Naive B cell (primary cell): ENCODE data around the gene GTF2E1. TPM values are rescaled to one million over a fixed set of nuclear protein-coding genes. Genes with fewer than 3 reads are reported as not detected.
"Not testable (repeated sequence)": the region's sequence is repeated elsewhere in the genome, so short reads cannot be mapped to it uniquely, and the experiment has no call there.

Experiments
- ATAC-seq, 2 donors: fragments of 150-1000 bp; cut with Tn5 transposase; 2 replicates each; pipeline ENCODE4 v1.10.0; 2021; ENCODE audit warnings: low read depth in 2 of 2, mild to moderate bottlenecking in 2 of 2, moderate library complexity in 2 of 2
- DNase-seq: peaks from one replicate; pipeline ENCODE4 v3.0.0; 2022
- H3K27ac Mint-ChIP-seq, 6 donors: one replicate each; pipeline ENCODE4 v1.8.0; 2020 to 2022; ENCODE audit warnings: mild to moderate bottlenecking in 6 of 6, mixed read lengths in 6 of 6, moderate library complexity in 5 of 6, inconsistent platforms in 2 of 6
- H3K27me3 Mint-ChIP-seq, 3 donors: one replicate each; pipeline ENCODE4 v1.8.0; 2021 to 2022; ENCODE audit warnings: mixed read lengths in 3 of 3, mild to moderate bottlenecking in 1 of 3
- H3K36me3 Mint-ChIP-seq, 2 donors: one replicate each; pipeline ENCODE4 v1.8.0; 2020 to 2022; ENCODE audit warnings: mixed read lengths in 2 of 2, inconsistent platforms in 1 of 2, mild to moderate bottlenecking in 1 of 2
- H3K4me1 Mint-ChIP-seq, 3 donors: one replicate each; pipeline ENCODE4 v1.8.0; 2020 to 2022; ENCODE audit warnings: mixed read lengths in 3 of 3, inconsistent platforms in 1 of 3, mild to moderate bottlenecking in 1 of 3, moderate library complexity in 1 of 3
- H3K4me3 Mint-ChIP-seq, 8 donors: one replicate each; pipeline ENCODE4 v1.8.0; 2020 to 2022; ENCODE audit warnings: mild to moderate bottlenecking in 8 of 8, mixed read lengths in 8 of 8, moderate library complexity in 8 of 8, inconsistent platforms in 2 of 8
- H3K9me3 Mint-ChIP-seq, 7 donors: one replicate each; pipeline ENCODE4 v1.8.0; 2020 to 2022; ENCODE audit warnings: mixed read lengths in 7 of 7, mild to moderate bottlenecking in 5 of 7, inconsistent platforms in 2 of 7, moderate library complexity in 1 of 7
- polyA plus RNA-seq, 6 donors: library from polyadenylated mRNA; unstranded; fragments of 300-500 nt; fragmentation: Illumina TruSeq; gene quantifications; one replicate each; pipeline ENCODE4 v1.2.3, GENCODE V29; 2021; ENCODE audit warnings: low read depth in 6 of 6

Gene GTF2E1
- polyA plus RNA-seq, 6 donors from 2014 or later: 10.2 to 21.1 (median 14.1) TPM

- H3K9me3 Mint-ChIP-seq: peaks cover 0 to 5% (median 0%) of the 10 kb centered on the region in 7 donors
- H3K27ac Mint-ChIP-seq: peak overlapping the region; percentile 6 to 99 (median 83)
- ATAC-seq (no peak), DNase-seq (no peak)
- no peaks in the 10 kb centered on the region for H3K27me3 Mint-ChIP-seq
- H3K4me1 Mint-ChIP-seq: peaks cover 33 to 43% (median 40%) of the 10 kb centered on the region in 3 donors
- peak overlapping the region; percentile 38 to 99 (median 96) for H3K4me3 Mint-ChIP-seq
- peaks cover 0 to 8% of the 10 kb centered on the region in 2 donors for H3K36me3 Mint-ChIP-seq
Measured at GRCh38 chr3:120741320-120741719, 1.2 kb upstream of the GTF2E1 start.

DNA sequence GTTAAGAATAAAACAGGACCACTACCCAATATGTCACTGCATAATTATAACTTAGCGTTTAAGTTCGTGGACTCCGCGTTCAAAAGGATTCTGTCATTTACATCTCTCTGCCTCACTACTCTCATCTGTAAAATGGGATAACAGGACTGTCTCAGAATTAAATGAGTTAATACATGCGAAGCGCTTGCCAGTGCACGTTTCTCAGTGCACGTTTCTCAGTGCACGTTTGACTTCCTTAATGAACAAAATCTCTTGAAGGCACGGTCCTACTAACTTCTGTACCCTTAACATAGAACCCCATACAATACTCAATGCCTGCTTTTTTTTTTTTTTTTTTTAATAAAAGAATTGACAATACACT lies 727 bp upstream of the GTF2E1 start:
- ATAC-seq: peak; percentile 23
- no peaks in the 10 kb centered on the region for H3K27me3 Mint-ChIP-seq
- H3K4me1 Mint-ChIP-seq: peaks cover 33 to 47% (median 42%) of the 10 kb centered on the region in 3 donors

GRCh38 chr3:120742849-120743365 lies 363 bp downstream of the GTF2E1 start:
- H3K9me3 Mint-ChIP-seq: no peaks in the 10 kb centered on the region
- H3K4me1 Mint-ChIP-seq: peaks cover 30 to 47% (median 42%) of the 10 kb centered on the region in 3 donors
- ATAC-seq (peak; percentile 3 to 9), DNase-seq (no peak)
- H3K27me3 Mint-ChIP-seq: no peaks in the 10 kb centered on the region
- peak overlapping the region; percentile 96 to 99 (median 99) for H3K27ac Mint-ChIP-seq
- H3K36me3 Mint-ChIP-seq: no peaks in the 10 kb centered on the region
- peak overlapping the region; percentile 82 to 99 (median 96) for H3K4me3 Mint-ChIP-seq

More for the DNA sequence above, 727 bp upstream of the GTF2E1 start:
- Mint-ChIP-seq H3K27ac (peak overlapping the region; percentile 96 to 99 (median 99)), H3K36me3 (peaks cover 0 to 7% of the 10 kb centered on the region in 2 donors), H3K4me3 (peak overlapping the region; percentile 82 to 99 (median 96)), H3K9me3 (peaks cover 0 to 4% (median 0%) of the 10 kb centered on the region in 7 donors)
- no peak for DNase-seq

DNA sequence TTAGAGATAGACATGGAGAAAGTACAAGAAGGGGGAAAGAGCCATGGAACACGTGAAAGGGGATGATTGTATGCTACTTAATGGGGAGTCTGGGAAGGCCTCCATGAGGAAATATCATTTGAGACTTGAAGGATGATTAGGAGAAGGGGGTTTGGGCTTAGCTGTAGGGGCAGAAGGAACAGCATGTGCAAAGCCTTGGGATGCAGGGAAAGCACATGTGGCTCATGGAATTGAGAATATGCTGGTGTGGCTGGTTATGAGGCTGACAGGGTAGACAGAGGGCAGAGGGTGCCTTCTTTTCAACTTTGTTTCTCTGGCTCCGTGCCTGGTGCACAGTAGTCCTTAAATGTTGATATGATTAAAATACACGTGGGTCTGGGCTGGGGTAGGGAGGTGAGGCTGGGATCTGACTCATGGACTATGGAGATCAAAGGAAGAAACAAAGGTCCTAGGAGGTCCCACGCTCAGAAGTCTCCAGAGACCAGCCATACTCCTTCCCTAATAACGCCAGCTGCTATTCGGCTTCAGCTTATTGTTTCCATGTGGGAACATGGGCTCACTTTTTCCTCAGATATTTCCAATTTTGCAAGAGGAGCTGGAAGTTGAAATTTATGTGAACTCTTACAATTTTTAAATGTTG lies 1.1 kb downstream of the GTF2E1 start:
- Mint-ChIP-seq H3K4me1 (peaks cover 30 to 47% (median 42%) of the 10 kb centered on the region in 3 donors), H3K36me3 (no peaks in the 10 kb centered on the region), H3K27me3 (no peaks in the 10 kb centered on the region), H3K4me3 (peak overlapping the region; percentile 82 to 99 (median 96)), H3K27ac (peak overlapping the region in 5 of 6 donors; percentile 50 to 99 (median 99)), H3K9me3 (no peaks in the 10 kb centered on the region)
- DNase-seq (no peak), ATAC-seq (no peak)

DNA sequence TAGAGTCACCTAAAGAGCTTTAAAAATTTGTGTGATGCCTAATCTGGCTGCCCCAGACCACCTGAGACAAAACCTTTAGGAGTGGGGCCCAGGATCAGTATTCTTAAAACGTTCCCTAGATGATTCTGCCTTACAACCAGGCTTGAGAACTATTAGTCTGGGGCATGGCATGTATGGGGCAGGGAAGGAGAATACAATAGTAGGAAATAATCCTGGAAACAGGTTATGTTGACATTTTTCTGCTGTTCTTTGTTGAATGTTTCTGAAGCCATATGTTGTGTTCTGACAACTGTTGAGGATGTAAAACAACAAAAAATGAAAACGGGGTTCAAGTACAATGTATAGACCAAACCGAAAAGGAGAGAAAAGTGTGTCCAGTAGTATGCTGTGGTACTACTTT lies 2.9 kb downstream of the GTF2E1 start:
- DNase-seq (no peak), ATAC-seq (no peak)
- Mint-ChIP-seq H3K4me1 (peaks cover 30 to 52% (median 50%) of the 10 kb centered on the region in 3 donors), H3K27me3 (no peaks in the 10 kb centered on the region), H3K4me3 (peak overlapping the region in 1 of 8 donors; percentile 96), H3K27ac (no peak overlapping the region), H3K36me3 (peaks cover 0 to 2% of the 10 kb centered on the region in 2 donors), H3K9me3 (peaks cover 0 to 2% (median 0%) of the 10 kb centered on the region in 7 donors)

- H3K27ac Mint-ChIP-seq: peak overlapping the region in 1 of 6 donors; percentile 27
- H3K36me3 Mint-ChIP-seq: peaks cover 8 to 12% of the 10 kb centered on the region in 2 donors
- no peaks in the 10 kb centered on the region for H3K27me3 Mint-ChIP-seq
- ATAC-seq: no peak
- peaks cover 15 to 39% (median 21%) of the 10 kb centered on the region in 3 donors for H3K4me1 Mint-ChIP-seq
- DNase-seq: no peak
- H3K9me3 Mint-ChIP-seq: peaks cover 0 to 2% (median 0%) of the 10 kb centered on the region in 7 donors
- no peak overlapping the region for H3K4me3 Mint-ChIP-seq
Measured at GRCh38 chr3:120749843-120750242, 7.3 kb downstream of the GTF2E1 start.

GRCh38 chr3:120752230-120752629 lies 9.7 kb downstream of the GTF2E1 start:
- no peak overlapping the region for H3K27ac Mint-ChIP-seq

DNA sequence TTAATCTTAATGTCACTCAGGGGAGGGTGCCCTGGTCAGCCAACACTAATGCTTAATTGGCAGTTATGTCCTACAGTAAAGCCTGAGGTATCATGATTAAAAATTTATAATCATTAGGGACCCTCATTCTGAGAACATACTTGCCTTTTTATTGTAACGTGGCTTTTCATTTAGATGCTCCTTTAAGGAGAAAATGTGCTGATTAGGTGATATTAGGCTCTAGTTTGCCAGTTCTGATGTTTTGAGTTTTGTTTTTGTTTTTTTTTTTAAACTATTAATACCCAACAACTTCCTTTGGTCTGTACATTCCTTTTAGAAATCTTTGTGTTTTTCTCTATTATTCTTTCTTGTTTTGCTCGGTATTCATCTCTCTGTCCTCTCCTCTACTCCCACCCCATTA lies 10.3 kb downstream of the GTF2E1 start:
- Mint-ChIP-seq H3K27ac (peak overlapping the region in 2 of 6 donors; percentile 10 to 18), H3K27me3 (no peaks in the 10 kb centered on the region), H3K4me1 (peaks cover 11 to 24% (median 15%) of the 10 kb centered on the region in 3 donors), H3K36me3 (peaks cover 18 to 21% of the 10 kb centered on the region in 2 donors), H3K4me3 (no peak overlapping the region), H3K9me3 (peaks cover 0 to 5% (median 0%) of the 10 kb centered on the region in 7 donors)
- no peak for DNase-seq
- ATAC-seq: no peak

More at GRCh38 chr3:120752230-120752629, 9.7 kb downstream of the GTF2E1 start:
- H3K9me3 Mint-ChIP-seq: peaks cover 0 to 5% (median 0%) of the 10 kb centered on the region in 7 donors
- peaks cover 18 to 19% of the 10 kb centered on the region in 2 donors for H3K36me3 Mint-ChIP-seq
- no peaks in the 10 kb centered on the region for H3K27me3 Mint-ChIP-seq
- H3K4me1 Mint-ChIP-seq: peaks cover 11 to 24% (median 15%) of the 10 kb centered on the region in 3 donors
- DNase-seq (no peak), ATAC-seq (no peak)
- H3K4me3 Mint-ChIP-seq: no peak overlapping the region

DNA sequence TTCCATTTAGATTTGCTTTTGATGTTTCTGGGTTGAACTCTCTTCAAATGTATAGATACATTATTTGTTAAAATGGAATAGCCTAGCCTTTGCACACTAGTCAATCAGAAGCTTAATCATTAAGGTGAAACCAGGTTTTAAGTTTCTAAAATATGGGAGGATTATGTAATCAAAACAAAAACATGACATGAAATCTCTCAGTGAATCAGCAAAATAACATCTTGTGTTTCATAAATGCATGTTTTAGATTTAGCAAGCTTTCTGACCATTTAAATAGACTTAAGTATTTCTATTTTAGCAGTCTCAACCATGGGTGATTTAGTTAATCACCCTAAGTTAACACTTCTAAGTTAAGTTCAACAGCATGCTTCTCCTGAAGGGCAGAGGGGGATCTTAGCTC lies 11.3 kb downstream of the GTF2E1 start:
- H3K4me1 Mint-ChIP-seq: peaks cover 11 to 24% (median 15%) of the 10 kb centered on the region in 3 donors
- peaks cover 19 to 21% of the 10 kb centered on the region in 2 donors for H3K36me3 Mint-ChIP-seq
- no peak for DNase-seq
- no peak overlapping the region for H3K27ac Mint-ChIP-seq
- H3K9me3 Mint-ChIP-seq: peaks cover 0 to 5% (median 0%) of the 10 kb centered on the region in 7 donors
- no peaks in the 10 kb centered on the region for H3K27me3 Mint-ChIP-seq
- no peak overlapping the region for H3K4me3 Mint-ChIP-seq
- no peak for ATAC-seq

DNA sequence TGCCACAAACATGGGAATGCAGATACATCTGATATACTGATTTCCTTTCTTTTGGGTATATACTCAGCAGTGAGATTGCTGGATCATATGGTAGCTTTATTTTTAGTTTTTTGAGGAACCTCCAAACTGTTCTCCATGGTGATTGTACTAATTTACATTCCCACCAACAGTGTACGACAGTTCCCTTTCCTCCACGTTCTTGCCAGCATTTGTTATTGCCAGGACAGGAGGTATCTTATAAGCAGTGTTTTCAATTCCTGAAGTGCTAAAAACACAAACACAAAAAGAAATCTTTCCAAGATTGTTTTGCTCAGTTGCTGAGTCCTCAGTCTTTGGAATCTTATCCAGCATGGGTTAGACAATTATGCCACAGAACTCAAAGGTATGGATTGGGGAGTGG lies 13.5 kb downstream of the GTF2E1 start:
- H3K9me3 Mint-ChIP-seq: peaks cover 0 to 5% (median 0%) of the 10 kb centered on the region in 7 donors
- DNase-seq: no peak
- H3K27ac Mint-ChIP-seq: no peak overlapping the region
- H3K27me3 Mint-ChIP-seq: no peaks in the 10 kb centered on the region
- H3K4me1 Mint-ChIP-seq: peaks cover 20 to 39% (median 24%) of the 10 kb centered on the region in 3 donors
- H3K4me3 Mint-ChIP-seq: no peak overlapping the region
- H3K36me3 Mint-ChIP-seq: peaks cover 18 to 21% of the 10 kb centered on the region in 2 donors
- no peak for ATAC-seq

DNA sequence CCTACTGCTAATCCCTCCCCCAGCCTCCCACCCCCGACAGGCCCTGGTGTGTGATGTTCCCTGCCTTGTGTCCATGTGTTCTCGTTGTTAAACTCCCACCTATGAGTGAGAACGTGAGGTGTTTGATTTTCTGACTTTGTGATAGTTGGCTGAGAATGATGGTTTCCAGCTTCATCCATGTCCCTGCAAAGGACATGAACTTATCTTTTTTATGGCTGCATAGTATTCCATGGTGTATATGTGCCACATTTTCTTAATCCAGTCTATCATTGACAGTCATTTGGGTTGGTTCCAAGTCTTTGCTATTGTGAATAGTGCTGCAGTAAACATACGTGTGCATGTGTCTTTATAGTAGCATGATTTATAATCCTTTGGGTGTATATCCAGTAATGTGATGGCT lies 16.0 kb downstream of the GTF2E1 start:
- Mint-ChIP-seq H3K4me1 (peaks cover 27 to 45% (median 28%) of the 10 kb centered on the region in 3 donors), H3K36me3 (peaks cover 10 to 13% of the 10 kb centered on the region in 2 donors)
- not testable (repeated sequence) for H3K4me3 Mint-ChIP-seq

GRCh38 chr3:120762615-120763014 lies 20.1 kb downstream of the GTF2E1 start:
- Mint-ChIP-seq H3K4me1 (peaks cover 34 to 63% (median 39%) of the 10 kb centered on the region in 3 donors), H3K9me3 (peaks cover 0 to 3% (median 0%) of the 10 kb centered on the region in 7 donors)
- DNase-seq: no peak

More for the DNA sequence above, 16.0 kb downstream of the GTF2E1 start:
- not testable (repeated sequence) for H3K9me3 Mint-ChIP-seq, H3K27me3 Mint-ChIP-seq, ATAC-seq, H3K27ac Mint-ChIP-seq, DNase-seq

GRCh38 chr3:120763601-120764000 lies 21.1 kb downstream of the GTF2E1 start:
- Mint-ChIP-seq H3K4me1 (peaks cover 34 to 70% (median 39%) of the 10 kb centered on the region in 3 donors), H3K9me3 (peaks cover 0 to 3% (median 0%) of the 10 kb centered on the region in 7 donors), H3K4me3 (no peak overlapping the region), H3K27me3 (no peaks in the 10 kb centered on the region), H3K36me3 (peaks cover 0 to 5% of the 10 kb centered on the region in 2 donors), H3K27ac (peak overlapping the region in 1 of 6 donors; percentile 70)
- ATAC-seq: no peak
- DNase-seq: no peak

More at GRCh38 chr3:120762615-120763014, 20.1 kb downstream of the GTF2E1 start:
- H3K36me3 Mint-ChIP-seq: peaks cover 0 to 5% of the 10 kb centered on the region in 2 donors
- no peak overlapping the region for H3K27ac Mint-ChIP-seq
- ATAC-seq: no peak
- H3K27me3 Mint-ChIP-seq: no peaks in the 10 kb centered on the region
- H3K4me3 Mint-ChIP-seq: no peak overlapping the region
